ENCODE measurements around the gene BHLHE23.

Gene BHLHE23

DNA sequence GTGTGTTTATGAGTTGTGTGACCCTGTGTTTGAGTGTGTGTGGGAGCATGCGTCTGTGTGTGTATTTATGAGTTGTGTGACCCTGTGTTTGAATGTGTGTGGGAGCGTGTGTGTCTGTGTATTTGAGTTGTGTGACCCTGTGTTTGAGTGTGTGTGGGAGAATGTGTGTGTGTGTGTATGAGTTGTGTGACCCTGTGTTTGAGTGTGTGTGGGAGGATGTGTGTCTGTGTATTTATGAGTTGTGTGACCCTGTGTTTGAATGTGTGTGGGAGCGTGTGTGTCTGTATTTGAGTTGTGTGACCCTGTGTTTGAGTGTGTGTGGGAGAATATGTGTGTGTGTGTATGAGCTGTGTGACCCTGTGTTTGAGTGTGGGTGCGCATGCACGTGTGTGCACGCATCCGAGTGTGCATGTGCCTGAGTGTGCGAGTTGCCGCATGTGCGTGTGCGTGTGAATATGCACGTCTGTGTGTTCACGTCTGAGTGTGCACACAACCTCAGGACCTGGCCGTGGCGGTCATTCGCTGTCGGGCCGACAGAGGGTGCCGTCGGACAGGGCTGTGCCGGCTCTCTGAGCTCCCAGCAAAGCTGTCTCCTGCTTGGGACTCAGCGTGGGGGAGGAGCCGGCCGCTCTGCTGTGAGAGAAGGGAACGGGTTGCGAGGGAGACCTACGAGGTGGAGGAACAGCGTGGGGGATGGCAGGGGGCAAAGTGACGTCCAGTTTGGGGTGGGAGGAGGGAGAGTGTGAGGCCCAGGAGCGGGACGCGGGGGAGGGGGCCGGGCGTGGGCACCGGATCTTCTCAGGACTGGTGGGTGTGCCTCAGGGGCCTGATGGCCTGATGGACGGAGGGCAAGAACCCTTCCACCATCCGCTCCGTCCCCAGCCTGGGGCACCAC is 34.6 kb downstream of the BHLHE23 start:
- DNase-seq (ENCODE audit: low spot score) = peak; percentile 96
- TF ChIP-seq, protein P1, sequence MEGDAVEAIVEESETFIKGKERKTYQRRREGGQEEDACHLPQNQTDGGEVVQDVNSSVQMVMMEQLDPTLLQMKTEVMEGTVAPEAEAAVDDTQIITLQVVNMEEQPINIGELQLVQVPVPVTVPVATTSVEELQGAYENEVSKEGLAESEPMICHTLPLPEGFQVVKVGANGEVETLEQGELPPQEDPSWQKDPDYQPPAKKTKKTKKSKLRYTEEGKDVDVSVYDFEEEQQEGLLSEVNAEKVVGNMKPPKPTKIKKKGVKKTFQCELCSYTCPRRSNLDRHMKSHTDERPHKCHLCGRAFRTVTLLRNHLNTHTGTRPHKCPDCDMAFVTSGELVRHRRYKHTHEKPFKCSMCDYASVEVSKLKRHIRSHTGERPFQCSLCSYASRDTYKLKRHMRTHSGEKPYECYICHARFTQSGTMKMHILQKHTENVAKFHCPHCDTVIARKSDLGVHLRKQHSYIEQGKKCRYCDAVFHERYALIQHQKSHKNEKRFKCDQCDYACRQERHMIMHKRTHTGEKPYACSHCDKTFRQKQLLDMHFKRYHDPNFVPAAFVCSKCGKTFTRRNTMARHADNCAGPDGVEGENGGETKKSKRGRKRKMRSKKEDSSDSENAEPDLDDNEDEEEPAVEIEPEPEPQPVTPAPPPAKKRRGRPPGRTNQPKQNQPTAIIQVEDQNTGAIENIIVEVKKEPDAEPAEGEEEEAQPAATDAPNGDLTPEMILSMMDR (IDR thresholded peaks at IDR 0.05; ENCODE audit: borderline replicate concordance, control extremely low read depth, extremely low read depth, insufficient read depth, missing control alignments) = peak; percentile 98
- in situ Hi-C loops (cut with MboI; ENCODE audit: low sequenced_read_pairs, unreplicated experiment) = no loop called here

DNA sequence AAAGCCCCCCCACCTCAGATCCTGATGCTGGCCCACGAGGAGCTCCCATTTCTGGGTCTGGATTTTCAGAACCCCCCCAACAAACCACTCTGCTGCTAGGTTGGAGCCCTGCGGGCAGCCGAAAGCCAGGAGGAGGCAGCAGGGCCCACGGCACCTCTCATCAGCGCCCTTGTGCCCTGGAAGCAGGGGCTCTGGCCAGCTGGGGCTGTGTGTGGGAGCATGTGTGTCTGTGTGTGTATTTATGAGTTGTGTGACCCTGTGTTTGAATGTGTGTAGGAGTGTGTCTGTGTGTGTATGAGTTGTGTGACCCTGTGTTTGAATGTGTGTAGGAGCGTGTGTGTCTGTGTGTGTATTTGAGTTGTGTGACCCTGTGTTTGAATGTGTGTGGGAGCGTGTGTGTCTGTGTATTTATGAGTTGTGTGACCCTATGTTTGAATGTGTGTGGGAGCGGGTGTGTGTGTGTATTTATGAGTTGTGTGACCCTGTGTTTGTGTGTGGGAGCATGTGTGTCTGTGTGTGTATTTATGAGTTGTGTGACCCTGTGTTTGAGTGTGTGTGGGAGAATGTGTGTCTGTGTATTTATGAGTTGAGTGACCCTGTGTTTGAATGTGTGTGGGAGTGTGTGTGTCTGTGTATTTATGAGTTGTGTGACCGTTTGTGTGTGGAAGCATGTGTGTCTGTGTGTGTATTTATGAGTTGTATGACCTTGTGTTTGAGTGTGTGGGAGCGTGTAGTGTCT is 35.4 kb downstream of the BHLHE23 start:
- TF ChIP-seq, protein P1 (IDR thresholded peaks at IDR 0.05; ENCODE audit: borderline replicate concordance, control extremely low read depth, extremely low read depth, insufficient read depth, missing control alignments) = no peak
- in situ Hi-C loops (cut with MboI; ENCODE audit: low sequenced_read_pairs, unreplicated experiment) = no loop called here
- DNase-seq (ENCODE audit: low spot score) = no peak

DNA sequence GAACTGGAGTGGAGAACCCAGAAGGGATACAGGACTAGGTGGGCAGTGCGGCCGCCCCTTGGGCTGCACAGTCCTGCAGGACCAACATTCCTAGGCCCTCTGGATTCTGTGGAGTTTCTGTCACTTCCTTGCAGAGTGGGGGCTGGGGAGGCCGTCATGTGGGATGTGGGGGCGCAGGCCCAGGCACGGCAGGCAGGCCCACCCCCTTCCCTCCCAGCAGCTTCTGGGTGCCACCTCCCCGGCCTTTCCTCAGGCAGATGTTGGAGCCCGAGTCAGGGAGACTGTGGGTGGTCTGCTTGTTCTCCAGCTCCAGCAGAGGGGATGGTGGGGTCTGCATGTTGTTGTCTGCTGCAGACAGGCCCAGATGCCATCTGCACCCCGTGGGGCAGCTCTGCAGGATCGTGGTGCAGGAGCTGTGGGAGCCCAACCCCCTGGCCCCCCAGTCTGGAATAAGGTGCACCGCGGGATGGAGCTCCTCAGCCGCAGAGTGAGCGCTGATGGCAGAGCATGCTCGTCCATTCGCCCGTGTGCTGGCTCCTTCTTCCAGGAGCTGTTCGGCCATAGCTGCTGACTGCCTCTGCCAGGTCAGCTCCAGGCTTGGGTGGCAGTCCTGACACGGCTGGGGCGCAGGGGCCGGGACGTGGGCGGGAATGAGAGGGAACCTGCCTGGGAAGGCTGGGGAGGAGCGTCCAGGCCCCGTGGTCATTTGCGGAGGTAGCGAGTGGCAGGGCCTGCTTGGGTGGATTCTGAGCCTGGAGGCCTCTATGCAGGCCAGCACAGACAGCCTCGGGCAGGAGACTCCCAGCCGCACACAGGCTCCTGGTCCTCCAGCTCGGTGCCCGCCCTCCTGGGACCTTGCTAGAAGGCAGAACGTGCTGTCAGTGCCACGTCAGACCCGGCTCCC is 36.2 kb downstream of the BHLHE23 start:
- TF ChIP-seq, protein P1 (IDR thresholded peaks at IDR 0.05; ENCODE audit: borderline replicate concordance, control extremely low read depth, extremely low read depth, insufficient read depth, missing control alignments) = no peak
- in situ Hi-C loops (cut with MboI; ENCODE audit: low sequenced_read_pairs, unreplicated experiment) = no loop called here
- no peak for DNase-seq (ENCODE audit: low spot score)

DNA sequence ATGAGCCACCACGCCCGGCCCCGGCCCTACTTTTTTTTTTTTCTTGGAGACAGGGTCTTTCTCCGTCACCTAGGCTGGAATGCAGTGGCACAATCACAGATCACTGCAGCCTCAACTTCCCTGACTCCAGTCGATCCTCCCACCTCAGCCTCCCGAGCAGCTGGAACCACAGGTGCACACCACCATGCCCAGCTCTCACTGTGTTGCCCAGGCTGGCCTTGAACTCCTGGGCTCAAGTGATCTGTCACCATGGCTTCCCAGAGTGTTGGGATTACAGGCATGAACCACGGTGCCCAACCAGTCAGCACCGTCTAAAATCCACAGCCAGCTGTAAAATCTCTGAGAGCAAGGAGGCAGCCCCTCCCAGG is 36.8 kb downstream of the BHLHE23 start:
- TF ChIP-seq, protein P1 (IDR thresholded peaks at IDR 0.05; ENCODE audit: borderline replicate concordance, control extremely low read depth, extremely low read depth, insufficient read depth, missing control alignments) = no peak
- in situ Hi-C loops (cut with MboI; ENCODE audit: low sequenced_read_pairs, unreplicated experiment) = no loop called here
- no peak for DNase-seq (ENCODE audit: low spot score)

DNA sequence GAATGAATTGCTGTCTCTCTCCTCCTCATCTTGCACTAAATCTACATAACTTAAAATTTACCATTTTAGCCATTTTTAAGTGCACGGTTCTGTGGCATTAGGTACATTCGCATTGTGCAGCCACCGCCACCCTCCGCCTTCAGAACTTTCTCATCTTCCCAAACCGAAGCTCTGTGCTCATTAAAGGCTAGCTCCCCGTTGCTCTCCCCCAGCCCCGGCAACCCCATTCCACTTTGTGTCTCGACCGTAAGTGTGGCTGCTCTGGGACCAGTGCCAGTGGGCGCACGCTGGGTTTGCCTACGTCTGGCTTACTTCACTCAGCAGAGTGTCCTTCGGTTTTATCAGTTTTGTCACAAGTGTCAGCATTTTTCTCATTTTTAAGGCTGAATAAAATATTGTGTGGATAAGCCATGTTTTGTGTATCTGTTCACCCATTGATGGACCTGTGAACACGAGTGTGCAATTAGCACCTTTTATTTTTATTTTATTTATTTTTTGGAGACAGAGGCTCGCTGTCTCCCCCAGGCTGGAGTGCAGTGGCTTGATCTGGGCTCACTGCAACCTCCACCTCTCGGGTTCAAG is 37.5 kb downstream of the BHLHE23 start:
- in situ Hi-C loops (cut with MboI; ENCODE audit: low sequenced_read_pairs, unreplicated experiment) = no loop called here
- TF ChIP-seq, protein P1 (IDR thresholded peaks at IDR 0.05; ENCODE audit: borderline replicate concordance, control extremely low read depth, extremely low read depth, insufficient read depth, missing control alignments) = no peak
- no peak for DNase-seq (ENCODE audit: low spot score)
